OCI-LY1 (cell line): ENCODE measurements around the gene SHLD1.

Source experiments
- EZH2 ChIP-seq: fragments of 200-600 bp; sonication (generic), shearing (Covaris generic); IDR thresholded peaks from 2 replicates; pipeline ENCODE4 v1.8.0; 2017; ENCODE audit warnings: borderline replicate concordance, mixed run types, mild to moderate bottlenecking, antibody characterized with exemption, low read length, moderate library complexity, mixed read lengths
- TF ChIP-seq, protein P1 (sequence below): fragments of 200-600 bp; sonication (generic), shearing (Covaris generic); IDR thresholded peaks from 2 replicates; pipeline ENCODE4 v1.5.1; 2017; ENCODE audit warnings: mild to moderate bottlenecking, antibody characterized with exemption, low read length, moderate library complexity, mixed read lengths

DNA sequence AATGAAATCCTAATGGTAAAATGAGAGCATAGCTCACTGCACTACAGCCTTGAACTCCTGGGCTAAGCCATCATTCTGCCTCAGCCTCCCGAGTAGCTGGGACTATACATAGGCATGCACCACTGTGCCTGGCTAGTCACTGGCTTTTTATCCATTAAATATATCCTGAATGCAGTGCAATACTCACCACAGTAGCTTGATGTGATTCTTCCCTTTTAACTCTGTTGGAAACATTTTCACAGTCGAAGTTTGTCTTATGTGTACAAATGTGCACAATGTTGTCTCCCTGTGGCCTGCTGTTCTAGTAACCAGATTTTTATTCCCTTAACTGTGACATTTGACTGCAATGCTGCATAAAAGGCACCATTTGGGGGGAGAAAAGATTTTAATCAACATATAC, 143.4 kb downstream of the SHLD1 start:
- TF ChIP-seq, protein P1, sequence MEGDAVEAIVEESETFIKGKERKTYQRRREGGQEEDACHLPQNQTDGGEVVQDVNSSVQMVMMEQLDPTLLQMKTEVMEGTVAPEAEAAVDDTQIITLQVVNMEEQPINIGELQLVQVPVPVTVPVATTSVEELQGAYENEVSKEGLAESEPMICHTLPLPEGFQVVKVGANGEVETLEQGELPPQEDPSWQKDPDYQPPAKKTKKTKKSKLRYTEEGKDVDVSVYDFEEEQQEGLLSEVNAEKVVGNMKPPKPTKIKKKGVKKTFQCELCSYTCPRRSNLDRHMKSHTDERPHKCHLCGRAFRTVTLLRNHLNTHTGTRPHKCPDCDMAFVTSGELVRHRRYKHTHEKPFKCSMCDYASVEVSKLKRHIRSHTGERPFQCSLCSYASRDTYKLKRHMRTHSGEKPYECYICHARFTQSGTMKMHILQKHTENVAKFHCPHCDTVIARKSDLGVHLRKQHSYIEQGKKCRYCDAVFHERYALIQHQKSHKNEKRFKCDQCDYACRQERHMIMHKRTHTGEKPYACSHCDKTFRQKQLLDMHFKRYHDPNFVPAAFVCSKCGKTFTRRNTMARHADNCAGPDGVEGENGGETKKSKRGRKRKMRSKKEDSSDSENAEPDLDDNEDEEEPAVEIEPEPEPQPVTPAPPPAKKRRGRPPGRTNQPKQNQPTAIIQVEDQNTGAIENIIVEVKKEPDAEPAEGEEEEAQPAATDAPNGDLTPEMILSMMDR, result no peak
- no peak for TF ChIP-seq EZH2
